MM.1S (cell line): ENCODE data around the gene NOSIP.

Experiments
- EZH2 ChIP-seq: fragments of 300-600 bp; sonication (generic); optimal IDR thresholded peaks from 2 replicates; pipeline ENCODE3; 2017; ENCODE audit warnings: low read depth, mild to moderate bottlenecking, antibody characterized with exemption, low read length, mixed read lengths
- TF ChIP-seq, protein P1 (sequence below): fragments of 300-600 bp; sonication (generic); IDR thresholded peaks from 2 replicates; pipeline ENCODE4 v1.5.1; 2016; ENCODE audit warnings: antibody characterized with exemption, low read length, mixed read lengths

- TF ChIP-seq, protein P1, sequence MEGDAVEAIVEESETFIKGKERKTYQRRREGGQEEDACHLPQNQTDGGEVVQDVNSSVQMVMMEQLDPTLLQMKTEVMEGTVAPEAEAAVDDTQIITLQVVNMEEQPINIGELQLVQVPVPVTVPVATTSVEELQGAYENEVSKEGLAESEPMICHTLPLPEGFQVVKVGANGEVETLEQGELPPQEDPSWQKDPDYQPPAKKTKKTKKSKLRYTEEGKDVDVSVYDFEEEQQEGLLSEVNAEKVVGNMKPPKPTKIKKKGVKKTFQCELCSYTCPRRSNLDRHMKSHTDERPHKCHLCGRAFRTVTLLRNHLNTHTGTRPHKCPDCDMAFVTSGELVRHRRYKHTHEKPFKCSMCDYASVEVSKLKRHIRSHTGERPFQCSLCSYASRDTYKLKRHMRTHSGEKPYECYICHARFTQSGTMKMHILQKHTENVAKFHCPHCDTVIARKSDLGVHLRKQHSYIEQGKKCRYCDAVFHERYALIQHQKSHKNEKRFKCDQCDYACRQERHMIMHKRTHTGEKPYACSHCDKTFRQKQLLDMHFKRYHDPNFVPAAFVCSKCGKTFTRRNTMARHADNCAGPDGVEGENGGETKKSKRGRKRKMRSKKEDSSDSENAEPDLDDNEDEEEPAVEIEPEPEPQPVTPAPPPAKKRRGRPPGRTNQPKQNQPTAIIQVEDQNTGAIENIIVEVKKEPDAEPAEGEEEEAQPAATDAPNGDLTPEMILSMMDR, result no peak
- TF ChIP-seq EZH2, result no peak
Measured at GRCh38 chr19:49520705-49521319, 59.5 kb downstream of the NOSIP start.
